Common myeloid progenitor, CD34-positive (primary cell): Measurements from ENCODE around the gene GAS6.
A peak's percentile ranks its signal among the peaks of the same experiment; 100 is the strongest.

Source experiments
- CTCF ChIA-PET: fragments of 350-600 bp; sonication (Branson Sonifier 250); formaldehyde crosslinking; loops from one replicate; lab custom pipeline; 2021; ENCODE audit warnings: antibody characterized with exemption; lab: Charles Lee
- POLR2A ChIA-PET: fragments of 350-600 bp; sonication (Branson Sonifier 250); formaldehyde crosslinking; loops from one replicate; lab custom pipeline; 2021; ENCODE audit warnings: antibody characterized with exemption; lab: Charles Lee
- DNase-seq, 3 donors: peaks; one replicate each; pipeline versions ENCODE4 v3.0.0 to v3.0.0-alpha.2; 2013
- H3K27ac ChIP-seq, 2 experiments: 1 replicate in 1 of 2; 2 replicates in 1 of 2; pipeline ENCODE4 v1.7.0; 2013; ENCODE audit warnings: inconsistent platforms in 2 of 2, low read length in 2 of 2, mild to moderate bottlenecking in 2 of 2, low read depth in 1 of 2, moderate library complexity in 1 of 2; ENCODE audit not compliant: severe bottlenecking in 2 of 2, insufficient read depth in 1 of 2, poor library complexity in 1 of 2
- H3K27me3 ChIP-seq, 5 experiments: replicated peaks in 2 of 5; 1 replicate in 3 of 5; 2 replicates in 2 of 5; pipeline versions ENCODE4 v1.6.1 to v1.7.0; 2013; ENCODE audit warnings: low read length in 4 of 5, mild to moderate bottlenecking in 2 of 5, moderate library complexity in 2 of 5, inconsistent platforms in 1 of 5; ENCODE audit not compliant: insufficient read depth in 5 of 5, control insufficient read depth in 4 of 5
- H3K36me3 ChIP-seq, 4 experiments: 1 replicate in 2 of 4; 2 replicates in 2 of 4; pipeline versions ENCODE4 v1.6.1 to v1.7.0; 2013; ENCODE audit warnings: low read length in 3 of 4, control low read depth in 1 of 4, mild to moderate bottlenecking in 1 of 4; ENCODE audit not compliant: control insufficient read depth in 4 of 4, insufficient read depth in 4 of 4
- H3K4me1 ChIP-seq, 4 experiments: 1 replicate in 3 of 4; 2 replicates in 1 of 4; pipeline versions ENCODE4 v1.6.1 to v1.7.1; 2013; ENCODE audit warnings: low read length in 3 of 4, mild to moderate bottlenecking in 3 of 4, control low read depth in 1 of 4, inconsistent platforms in 1 of 4, moderate library complexity in 1 of 4; ENCODE audit not compliant: control insufficient read depth in 4 of 4, insufficient read depth in 4 of 4; ENCODE audit errors: control extremely low read depth in 1 of 4
- H3K4me3 ChIP-seq, 7 experiments: 1 replicate in 4 of 7; 2 replicates in 3 of 7; pipeline versions ENCODE4 v1.5.1 to v1.7.0; 2013; ENCODE audit warnings: mild to moderate bottlenecking in 7 of 7, low read length in 6 of 7, moderate library complexity in 6 of 7, inconsistent platforms in 2 of 7, low read depth in 2 of 7, control low read depth in 1 of 7; ENCODE audit not compliant: insufficient read depth in 4 of 7, control insufficient read depth in 1 of 7; ENCODE audit errors: extremely low read depth in 1 of 7
- H3K9me3 ChIP-seq, 5 experiments: 1 replicate in 4 of 5; 2 replicates in 1 of 5; pipeline versions ENCODE4 v1.6.1 to v1.7.1; 2013; ENCODE audit warnings: low read length in 4 of 5, mild to moderate bottlenecking in 2 of 5, inconsistent platforms in 1 of 5, low read depth in 1 of 5, moderate library complexity in 1 of 5; ENCODE audit not compliant: control insufficient read depth in 4 of 5, insufficient read depth in 2 of 5; ENCODE audit errors: control extremely low read depth in 1 of 5
- WGBS: methylation state at CpG from one replicate; pipeline ENCODE4 v1.1.5; 2013; ENCODE audit not compliant: insufficient coverage; 5-methylcytosine and 5-hydroxymethylcytosine counted together

GAS6 gene

GRCh38 chr13:113882716-113883115, 18.8 kb upstream of the GAS6 start:
- ChIA-PET POLR2A (no interaction called here), CTCF (no interaction called here)
- Histone ChIP-seq H3K36me3 (no peaks in the 10 kb centered on the region), H3K27me3 (peaks cover 0 to 5% (median 0%) of the 10 kb centered on the region in 5 experiments), H3K4me3 (no peak overlapping the region), H3K9me3 (no peaks in the 10 kb centered on the region), H3K4me1 (peaks cover 0 to 21% (median 9%) of the 10 kb centered on the region in 4 experiments), H3K27ac (no peak overlapping the region)
- no peak for DNase-seq
- WGBS, result 99% methylated on average over 20 of the region's 20 CpGs

DNA sequence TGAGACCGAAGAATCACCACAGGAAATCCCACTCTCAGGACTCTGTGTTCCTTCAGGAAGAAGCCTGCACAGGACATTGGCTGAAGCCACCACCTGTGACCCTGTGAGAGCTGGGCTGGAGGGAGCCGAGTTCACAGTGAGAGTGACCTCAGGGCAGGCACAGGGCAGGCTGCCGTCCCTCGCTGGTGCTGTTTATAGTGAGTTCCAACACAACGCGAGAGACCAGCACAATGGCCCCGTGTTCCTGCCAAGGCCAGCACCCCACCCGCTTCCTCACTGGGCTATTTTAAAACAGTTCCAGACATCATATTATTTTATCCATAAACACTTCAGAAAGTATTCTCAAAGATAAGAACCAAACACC, 18.4 kb upstream of the GAS6 start:
- H3K4me1 ChIP-seq, result peaks cover 0 to 21% (median 9%) of the 10 kb centered on the region in 4 experiments
- POLR2A ChIA-PET, result no interaction called here
- H3K4me3 ChIP-seq, result no peak overlapping the region
- WGBS, result 80% methylated on average over 8 of the region's 8 CpGs
- H3K36me3 ChIP-seq, result no peaks in the 10 kb centered on the region
- peaks cover 0 to 5% (median 0%) of the 10 kb centered on the region in 5 experiments for H3K27me3 ChIP-seq
- CTCF ChIA-PET, result no interaction called here
- no peaks in the 10 kb centered on the region for H3K9me3 ChIP-seq
- no peak overlapping the region for H3K27ac ChIP-seq
- no peak for DNase-seq

DNA sequence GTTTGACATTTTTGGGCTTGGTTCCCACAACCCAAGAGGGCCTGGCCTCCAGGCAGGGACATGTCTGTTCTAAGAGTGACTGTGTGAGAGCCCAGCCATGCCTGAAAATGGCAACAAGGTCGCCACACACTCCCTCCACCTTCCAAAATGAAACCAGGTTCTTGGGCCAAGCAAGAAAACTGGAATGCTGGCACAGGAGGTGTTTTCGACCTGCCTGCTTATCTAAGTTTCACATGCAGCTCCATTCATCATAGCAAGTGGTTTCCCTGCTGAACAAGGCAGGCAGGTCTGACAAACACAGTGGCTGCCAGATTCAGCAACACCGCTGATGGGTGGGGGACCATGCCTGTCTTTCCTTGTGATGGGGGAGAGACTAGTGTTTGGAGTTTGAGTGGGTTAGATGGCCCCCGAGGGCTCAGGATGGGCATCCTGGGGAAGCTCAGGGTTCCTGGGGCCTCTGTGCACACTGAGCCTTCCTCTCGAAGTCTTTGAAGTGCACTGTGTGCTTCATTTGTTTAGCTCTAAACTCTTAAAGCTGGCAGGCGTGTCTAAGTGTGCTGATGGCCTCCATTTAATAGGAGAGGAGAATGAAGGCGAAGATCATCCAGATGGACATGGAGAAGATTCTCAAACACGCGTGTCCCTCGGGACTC, 17.9 kb upstream of the GAS6 start:
- DNase-seq, result peak in 2 of 3 donors; percentile 37 to 62
- H3K27me3 ChIP-seq, result peaks cover 0 to 5% (median 0%) of the 10 kb centered on the region in 5 experiments
- POLR2A ChIA-PET, result no interaction called here
- 58% methylated on average over 9 of the region's 10 CpGs for WGBS
- no peaks in the 10 kb centered on the region for H3K9me3 ChIP-seq
- CTCF ChIA-PET, result no interaction called here
- peaks cover 0 to 21% (median 9%) of the 10 kb centered on the region in 4 experiments for H3K4me1 ChIP-seq
- H3K27ac ChIP-seq, result no peak overlapping the region
- no peaks in the 10 kb centered on the region for H3K36me3 ChIP-seq
- H3K4me3 ChIP-seq, result no peak overlapping the region

GRCh38 chr13:113880651-113881611, 17.1 kb upstream of the GAS6 start:
- CTCF ChIA-PET, result no interaction called here
- peaks cover 0 to 21% (median 9%) of the 10 kb centered on the region in 4 experiments for H3K4me1 ChIP-seq
- H3K4me3 ChIP-seq, result no peak overlapping the region
- H3K9me3 ChIP-seq, result no peaks in the 10 kb centered on the region
- H3K27ac ChIP-seq, result no peak overlapping the region
- WGBS, result 67% methylated on average over 10 of the region's 17 CpGs
- no peaks in the 10 kb centered on the region for H3K36me3 ChIP-seq
- POLR2A ChIA-PET, result no interaction called here
- DNase-seq, result peak in 2 of 3 donors; percentile 14 to 38
- H3K27me3 ChIP-seq, result peaks cover 0 to 5% (median 0%) of the 10 kb centered on the region in 5 experiments

DNA sequence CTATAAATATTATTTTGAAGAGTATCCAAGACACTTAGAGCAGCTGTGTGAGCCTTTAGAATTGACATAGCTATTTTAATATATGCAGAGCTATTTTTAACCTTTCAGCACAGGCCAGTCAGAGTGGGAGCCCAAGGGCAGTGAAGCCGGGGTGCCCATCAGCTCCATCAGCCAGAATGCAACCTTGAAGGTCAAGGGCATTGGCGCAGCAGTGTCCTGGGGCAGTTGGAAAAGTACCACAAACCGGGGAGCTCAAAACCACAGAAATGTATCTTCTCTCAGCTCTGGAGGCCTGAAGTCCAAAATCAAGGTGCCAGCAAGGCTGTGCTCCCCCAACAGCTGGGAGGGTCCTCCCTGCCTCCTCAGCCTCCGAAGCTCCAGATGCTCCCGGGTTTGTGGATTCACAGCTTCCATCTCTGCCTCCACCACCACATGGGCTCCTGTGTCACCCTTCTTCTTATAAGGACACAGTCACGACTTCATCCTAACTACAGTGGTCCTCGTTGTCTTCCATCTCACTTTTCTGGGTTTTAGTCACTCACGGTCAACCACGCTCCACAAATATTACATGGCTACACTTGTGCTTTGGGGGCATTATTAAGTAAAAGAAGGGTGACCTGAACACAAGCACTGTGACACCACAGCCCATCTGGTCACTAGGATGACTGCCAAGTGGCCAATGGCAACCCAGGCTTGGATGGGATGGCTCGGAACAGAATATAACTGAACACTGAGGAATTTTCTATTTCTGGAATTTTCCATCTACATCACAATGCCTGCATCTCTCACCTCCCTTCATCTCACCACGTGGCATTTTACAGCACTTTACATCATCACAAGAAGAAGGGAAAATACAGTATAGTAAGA, 15.9 kb upstream of the GAS6 start:
- Histone ChIP-seq H3K27ac (no peak overlapping the region), H3K9me3 (no peaks in the 10 kb centered on the region), H3K36me3 (no peaks in the 10 kb centered on the region), H3K4me1 (peaks cover 0 to 21% (median 9%) of the 10 kb centered on the region in 4 experiments), H3K4me3 (no peak overlapping the region), H3K27me3 (peaks cover 0 to 3% (median 0%) of the 10 kb centered on the region in 5 experiments)
- POLR2A ChIA-PET, result no interaction called here
- CTCF ChIA-PET, result interaction anchor here (1.2 kb wide), 1 partner anchor 14 kb away, joined by 4 read pairs; no protein-coding TSS in a partner anchor
- WGBS, result 96% methylated on average over 6 of the region's 11 CpGs
- no peak for DNase-seq

- H3K27me3 ChIP-seq, result peaks cover 0 to 3% (median 0%) of the 10 kb centered on the region in 5 experiments
- peaks cover 0 to 3% (median 0%) of the 10 kb centered on the region in 5 experiments for H3K9me3 ChIP-seq
- no peak for DNase-seq
- no peak overlapping the region for H3K4me3 ChIP-seq
- H3K27ac ChIP-seq, result no peak overlapping the region
- peaks cover 0 to 21% (median 9%) of the 10 kb centered on the region in 4 experiments for H3K4me1 ChIP-seq
- ChIA-PET CTCF (interaction anchor here (1.2 kb wide), 1 partner anchor 14 kb away, joined by 4 read pairs; no protein-coding TSS in a partner anchor), POLR2A (no interaction called here)
- no peaks in the 10 kb centered on the region for H3K36me3 ChIP-seq
- 95% methylated on average over 4 of the region's 7 CpGs for WGBS
These were observed 15.1 kb upstream of the GAS6 start for GRCh38 chr13:113879017-113879416.
